ENCODE results near the gene SLC6A11.

Gene SLC6A11

GRCh38 chr3:10890665-10891064, 74.6 kb downstream of the SLC6A11 start:
- DNase-seq, result no peak

DNA sequence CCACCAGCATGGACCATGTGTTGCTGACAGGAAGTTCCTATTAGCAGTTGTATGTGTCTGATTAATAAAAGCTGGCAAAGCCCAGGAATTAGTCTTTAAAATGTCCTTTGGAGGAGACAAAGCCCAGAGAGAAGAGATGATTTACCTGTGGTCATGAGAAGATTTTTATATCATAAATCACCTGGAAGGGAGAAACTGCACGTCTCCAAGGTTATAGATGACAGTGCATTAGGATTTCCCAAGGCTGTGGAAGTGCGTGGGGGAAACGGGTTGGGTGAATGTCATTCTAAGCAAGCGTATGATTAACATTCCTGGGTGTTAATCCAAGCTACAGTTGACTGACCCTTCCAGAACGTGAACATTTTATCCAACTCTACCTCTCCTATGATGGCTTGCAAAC, 76.6 kb downstream of the SLC6A11 start:
- DNase-seq, result no peak

DNA sequence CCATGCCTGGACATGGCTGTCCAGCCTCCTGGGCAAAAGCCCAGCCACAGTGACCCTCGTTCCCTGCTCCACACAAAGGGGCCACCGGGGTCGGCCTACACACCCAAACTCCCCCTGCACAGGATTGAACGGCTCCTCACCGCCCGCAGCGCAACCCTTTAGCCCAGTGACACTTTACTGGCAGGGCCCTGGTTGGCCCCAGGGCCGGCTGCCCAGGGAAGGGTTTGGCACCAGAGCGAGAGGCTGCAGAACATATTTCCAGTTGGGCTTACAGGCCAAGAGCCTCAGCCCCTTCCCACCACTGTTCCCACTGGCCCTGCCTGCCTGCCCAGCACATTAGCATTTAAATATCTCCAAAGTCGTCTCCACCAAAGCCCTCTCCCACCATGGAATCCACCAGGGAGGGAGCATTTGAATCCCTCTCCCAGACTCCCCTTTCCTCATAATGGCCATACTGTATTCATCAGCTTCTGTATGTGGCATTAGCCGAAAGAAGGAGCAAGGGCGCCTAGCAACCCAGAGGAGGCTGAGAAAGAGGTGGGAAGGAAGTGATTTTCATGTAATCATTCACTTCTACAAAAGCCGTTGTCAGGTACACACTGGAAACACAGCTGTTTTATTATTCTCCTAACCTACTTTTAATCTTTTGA, 85.4 kb downstream of the SLC6A11 start:
- no peak for DNase-seq

DNA sequence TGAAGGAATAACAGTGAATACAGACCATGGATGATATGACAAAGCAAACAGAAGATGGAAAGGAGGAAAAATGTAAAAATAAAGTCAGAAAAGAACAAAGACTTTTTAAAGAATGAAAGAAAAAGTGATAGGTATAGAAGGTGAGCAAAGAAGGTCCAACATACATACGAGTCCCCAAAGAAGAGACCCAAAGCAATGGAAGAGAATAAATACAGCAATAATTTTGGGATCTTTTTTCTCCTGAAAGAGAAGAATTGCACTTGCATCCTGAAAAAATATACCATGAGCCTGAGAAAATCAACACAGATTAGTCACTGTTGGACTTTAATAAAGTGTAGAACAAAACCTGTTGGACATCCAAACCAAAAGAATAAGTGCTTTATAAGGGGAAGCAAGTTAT, 91.2 kb downstream of the SLC6A11 start:
- no peak for DNase-seq

- no peak for DNase-seq
Measured at GRCh38 chr3:10910367-10910766, 94.3 kb downstream of the SLC6A11 start.

DNA sequence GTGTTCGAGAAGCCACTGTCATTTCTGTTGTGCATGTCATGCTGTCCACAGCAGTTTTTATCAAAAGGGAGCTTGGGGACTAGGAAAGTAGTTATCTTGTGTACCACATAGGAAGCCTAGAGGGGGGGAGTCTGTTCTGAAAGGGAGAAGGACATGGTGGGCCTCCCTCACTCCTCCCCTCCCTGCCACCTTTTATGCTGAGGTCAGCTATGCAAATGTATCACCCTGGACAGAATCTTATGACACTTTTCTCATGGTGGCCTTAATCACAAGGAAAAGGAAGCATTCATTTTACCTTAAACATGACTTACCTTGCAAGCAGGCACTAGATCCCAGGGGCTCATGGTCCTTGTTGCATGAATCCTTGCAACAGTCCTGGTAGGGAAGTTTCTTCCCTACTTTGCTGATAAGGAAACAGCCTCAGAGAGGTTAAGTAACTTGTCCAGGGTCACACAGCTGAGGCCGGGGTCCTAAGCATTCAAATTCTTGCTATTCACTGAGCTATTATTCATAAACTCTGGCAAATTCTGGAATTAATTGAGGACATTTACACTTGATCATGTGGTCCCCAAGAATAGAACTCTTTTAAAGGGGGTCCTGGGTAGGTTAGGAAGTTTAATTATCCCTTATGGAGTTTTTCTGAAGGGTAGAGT, 95.4 kb downstream of the SLC6A11 start:
- no peak for DNase-seq

GRCh38 chr3:10912786-10913185, 96.8 kb downstream of the SLC6A11 start:
- no peak for DNase-seq

DNA sequence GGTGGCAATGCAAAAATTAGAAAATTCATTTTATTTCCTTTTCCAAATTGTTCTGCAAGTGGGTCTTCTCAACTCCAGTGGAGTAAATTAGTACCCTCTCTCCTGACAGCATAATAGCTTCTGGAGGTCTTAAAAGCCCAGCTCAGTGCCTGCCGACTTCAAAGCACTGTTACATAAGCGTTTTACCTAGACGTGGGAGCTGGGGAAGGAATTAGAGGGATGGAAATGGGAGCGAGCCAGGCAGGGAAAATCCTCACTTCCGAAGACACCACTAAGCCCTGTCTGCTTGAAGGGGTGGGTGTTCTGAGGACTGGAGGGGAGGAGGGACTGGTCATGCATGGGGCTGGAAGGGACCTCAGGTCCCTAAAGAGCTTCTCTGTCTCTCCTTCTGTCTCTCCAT, 99.3 kb downstream of the SLC6A11 start:
- DNase-seq, result no peak

DNA sequence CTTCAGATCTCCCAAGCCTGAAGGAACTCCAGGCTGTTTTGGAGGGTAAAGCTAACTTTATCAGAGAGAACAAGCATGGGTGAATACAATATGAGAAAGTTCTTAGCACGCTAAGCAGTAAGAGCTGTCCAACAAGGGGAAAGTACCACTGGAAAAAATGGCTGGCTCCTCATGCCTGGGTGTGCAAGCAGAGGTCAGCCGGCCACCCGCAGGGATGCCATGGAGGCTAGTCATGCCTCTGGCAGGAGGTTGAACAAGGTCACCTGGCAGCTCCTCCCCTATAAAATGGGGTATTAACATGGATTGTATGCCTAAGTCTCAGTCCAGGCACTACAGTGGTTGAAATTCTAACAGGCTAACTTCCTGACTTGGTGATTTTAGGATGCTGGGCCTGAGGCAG, 101.1 kb downstream of the SLC6A11 start:
- DNase-seq, result no peak

DNA sequence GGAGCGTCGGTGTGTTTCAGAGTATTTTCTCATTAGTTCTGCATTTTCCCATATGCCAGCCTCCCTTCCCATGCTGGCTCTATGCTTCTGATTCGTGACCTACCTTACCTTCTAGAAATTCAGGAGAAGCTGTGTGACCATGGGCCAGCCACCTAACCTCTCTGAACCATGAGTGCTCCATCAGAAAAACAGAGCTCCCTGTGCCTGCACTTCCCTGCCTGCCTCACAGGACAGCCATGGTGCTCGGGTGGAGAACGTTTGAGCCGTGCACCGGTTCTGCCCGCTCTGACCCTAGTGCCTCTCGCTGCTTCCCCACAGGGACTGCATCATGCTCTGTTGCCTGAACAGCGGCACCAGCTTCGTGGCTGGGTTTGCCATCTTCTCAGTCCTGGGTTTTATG, 102.0 kb downstream of the SLC6A11 start:
- no peak for DNase-seq

GRCh38 chr3:10919636-10920035, 103.6 kb downstream of the SLC6A11 start:
- no peak for DNase-seq

DNA sequence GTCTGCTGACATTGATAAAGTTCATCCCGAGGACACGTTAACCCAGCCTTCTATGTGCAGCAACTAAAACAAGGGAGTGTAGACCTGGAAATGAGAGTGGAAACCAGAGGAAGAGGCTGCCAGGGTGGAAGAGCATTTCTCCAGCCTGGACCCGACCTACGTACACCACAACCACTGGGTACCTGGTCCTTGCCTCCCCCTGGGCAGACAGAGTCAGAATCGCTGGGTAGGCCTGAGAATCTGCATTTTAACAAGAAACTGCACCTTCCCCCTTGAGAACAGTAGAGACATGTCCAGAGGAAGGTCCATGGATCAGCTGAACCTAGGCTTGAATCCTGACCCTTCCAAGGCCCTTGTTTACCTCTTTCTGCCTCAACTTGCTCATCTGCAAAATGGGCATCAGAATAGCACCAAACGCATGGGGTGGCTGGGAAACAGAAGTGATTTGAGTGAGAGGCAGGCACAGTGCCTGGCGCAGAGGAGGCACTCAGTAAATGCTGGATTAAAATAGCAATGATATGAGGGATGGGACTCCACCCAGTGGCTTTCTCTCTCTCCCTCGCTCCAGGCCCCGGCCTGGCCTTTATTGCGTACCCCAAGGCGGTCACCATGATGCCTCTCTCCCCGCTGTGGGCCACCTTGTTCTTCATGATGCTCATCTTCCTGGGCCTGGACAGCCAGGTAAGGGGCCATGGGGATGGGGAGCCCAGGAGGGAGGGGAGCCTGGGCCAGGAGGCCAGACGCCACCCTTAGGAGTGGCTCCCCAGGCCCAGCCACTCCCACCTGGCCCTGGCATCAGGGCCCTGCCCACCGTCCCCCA, 109.6 kb downstream of the SLC6A11 start:
- DNase-seq, result no peak

DNA sequence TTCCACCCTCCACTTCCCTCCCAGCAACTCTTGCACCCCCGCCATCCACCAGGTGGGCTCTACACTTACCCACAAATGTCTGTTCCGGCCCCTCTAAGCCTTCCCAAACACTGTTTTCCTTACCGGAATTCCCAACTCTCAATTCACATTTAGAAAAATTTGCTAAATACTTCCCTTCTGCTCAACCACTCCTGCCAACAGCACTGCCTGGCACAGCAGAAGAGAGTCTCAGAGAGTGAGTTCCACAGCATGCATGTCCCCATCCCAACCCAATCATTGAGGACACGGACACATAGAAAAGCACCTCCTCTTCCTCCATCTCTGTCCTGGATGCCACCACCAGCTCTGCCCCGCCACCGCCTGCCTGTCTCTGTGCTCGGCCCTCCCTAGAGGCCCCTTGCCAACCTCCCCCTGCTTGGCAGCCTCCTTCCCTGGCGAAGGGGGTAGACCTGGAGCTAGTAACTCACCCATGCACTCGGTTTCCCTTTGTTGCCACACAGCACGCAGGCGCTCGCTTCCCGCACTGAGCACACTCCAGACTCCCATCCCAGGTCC, 110.3 kb downstream of the SLC6A11 start:
- DNase-seq, result no peak

DNA sequence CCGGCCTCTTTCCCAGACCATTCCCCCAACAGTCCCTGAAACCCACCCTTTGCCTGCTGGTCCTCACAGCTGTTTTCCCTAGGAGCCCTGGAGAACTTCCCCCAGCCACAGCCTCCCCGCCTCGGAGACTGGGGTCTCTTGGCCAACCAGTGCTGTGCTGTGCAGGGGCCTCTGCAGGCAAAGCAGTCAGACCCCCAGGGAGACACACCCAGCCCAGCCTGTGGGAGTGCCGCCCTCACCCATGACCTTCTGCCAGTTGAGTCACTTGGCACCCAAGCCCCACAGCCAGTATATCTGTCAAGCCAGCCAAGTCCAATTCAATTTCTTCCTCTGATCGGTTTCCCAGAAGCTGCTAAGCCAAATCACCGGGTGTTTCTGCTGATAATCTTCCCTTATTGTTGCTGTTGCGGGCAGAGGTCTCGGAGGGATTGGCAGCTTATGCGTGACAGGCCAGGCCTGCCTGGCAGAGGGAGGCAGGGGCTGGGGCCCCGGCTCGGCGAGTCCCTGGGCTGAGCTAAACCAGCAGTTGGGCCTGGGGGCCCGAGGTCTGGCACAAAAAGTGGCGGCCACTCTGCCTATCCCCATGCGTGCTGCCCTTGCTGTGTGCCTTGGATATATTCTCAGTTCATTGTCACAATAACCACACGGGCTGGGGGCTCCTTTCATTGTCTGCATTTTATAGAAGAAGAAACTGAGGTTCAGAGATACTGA, 110.9 kb downstream of the SLC6A11 start:
- no peak for DNase-seq

GRCh38 chr3:10927551-10927950, 111.5 kb downstream of the SLC6A11 start:
- no peak for DNase-seq

DNA sequence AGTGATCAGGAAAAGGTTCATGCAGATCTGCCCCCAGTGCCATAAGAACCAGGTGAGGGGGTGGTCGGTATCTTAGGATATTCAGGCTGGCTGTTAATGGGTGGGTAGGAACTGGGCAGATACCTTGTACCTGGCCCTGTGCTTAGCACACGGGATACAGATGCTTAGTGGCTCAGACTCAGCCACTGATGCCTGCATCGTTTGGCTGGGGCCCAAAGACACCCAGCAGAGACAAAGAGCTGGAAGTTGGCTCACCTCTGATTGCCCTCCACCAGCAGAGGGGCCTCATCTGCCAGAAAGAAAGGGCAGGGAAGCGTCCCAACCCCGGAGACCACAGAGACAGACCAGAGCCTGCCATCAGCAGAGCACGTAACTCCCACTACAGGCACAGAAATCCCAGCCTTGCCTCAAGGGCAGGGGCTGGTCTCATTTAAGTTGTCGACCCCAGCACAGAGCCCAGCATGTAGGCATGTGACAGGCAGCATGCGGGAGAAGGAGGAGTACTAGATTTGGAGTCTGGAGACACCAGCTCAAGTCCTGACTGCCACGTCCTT, 112.5 kb downstream of the SLC6A11 start:
- no peak for DNase-seq

GRCh38 chr3:10928961-10929471, 113.0 kb downstream of the SLC6A11 start:
- no peak for DNase-seq

DNA sequence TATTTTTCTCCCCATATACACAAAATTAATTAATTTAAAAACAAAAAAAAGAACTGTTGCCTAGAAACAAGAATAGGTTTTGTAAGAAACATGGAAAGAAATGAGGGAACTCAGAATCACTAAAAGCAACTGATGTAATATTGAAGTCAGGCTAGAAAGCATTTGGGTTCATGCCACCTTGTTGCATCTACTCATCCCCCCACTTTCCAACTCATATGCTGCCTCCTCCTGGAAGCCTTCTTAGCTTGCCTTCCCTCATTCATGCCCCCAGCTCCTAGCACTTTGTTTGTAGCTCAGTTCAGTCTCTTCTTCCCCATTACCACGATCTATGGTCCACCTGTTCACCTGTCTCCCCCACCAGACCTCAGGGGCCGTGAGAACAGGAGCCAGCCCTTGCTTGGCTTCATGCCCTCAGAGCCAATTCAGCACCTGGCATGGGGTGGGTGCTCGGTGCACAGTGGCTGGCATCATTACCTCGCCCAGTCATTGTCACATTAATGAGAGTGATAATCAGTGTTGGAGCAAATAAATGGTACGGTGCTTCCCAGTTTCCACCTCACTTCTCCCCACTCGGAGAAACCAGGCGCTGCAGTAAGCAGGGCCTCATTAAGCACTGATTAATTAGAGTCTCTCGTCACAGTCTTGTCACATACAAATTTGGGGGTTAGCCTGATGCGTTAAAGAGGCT, 114.1 kb downstream of the SLC6A11 start:
- DNase-seq, result no peak

- DNase-seq, result no peak
Measured at GRCh38 chr3:10930666-10931040, 114.6 kb downstream of the SLC6A11 start.

DNA sequence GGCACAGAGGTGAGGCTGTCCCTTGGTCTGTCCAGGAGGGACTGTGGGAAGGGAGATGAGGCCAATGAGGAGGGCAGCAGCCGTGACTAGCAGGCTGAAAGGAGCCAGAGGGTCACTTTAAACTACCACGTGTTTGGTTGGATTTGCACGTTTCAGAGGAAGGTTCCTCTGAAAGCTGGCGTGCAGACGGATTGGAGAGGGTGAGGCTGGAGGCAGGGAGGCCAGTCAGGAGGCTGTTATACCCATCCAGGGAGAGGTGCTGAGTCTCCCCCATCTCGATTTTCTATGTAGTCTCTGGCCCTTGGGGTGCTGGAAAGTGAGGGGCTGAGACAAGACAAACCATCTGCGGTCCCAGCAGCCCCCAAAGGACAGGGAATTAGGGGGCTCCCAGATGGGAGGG, 116.6 kb downstream of the SLC6A11 start:
- DNase-seq, result no peak

- DNase-seq, result no peak
Measured at GRCh38 chr3:10933021-10933420, 117.0 kb downstream of the SLC6A11 start.

- DNase-seq, result no peak
Measured at GRCh38 chr3:10933470-10933804, 117.4 kb downstream of the SLC6A11 start.
